Liver (tissue), 9 donors: ENCODE results near the gene DDX56. TPM values are rescaled to one million over a fixed set of nuclear protein-coding genes. Genes with fewer than 3 reads are reported as not detected.

Source experiments
- DNase-seq: peaks from one replicate; pipeline ENCODE4 v3.0.0-alpha.2; 2017; ENCODE audit warnings: low spot score
- H3K27ac ChIP-seq, 2 donors: one replicate each; pipeline ENCODE4 v1.7.0; 2013; ENCODE audit warnings: inconsistent platforms in 2 of 2, low read length in 2 of 2, control low read depth in 1 of 2, low read depth in 1 of 2, mild to moderate bottlenecking in 1 of 2
- H3K27me3 ChIP-seq, 4 donors: one replicate each; pipeline versions ENCODE4 v1.6.1 to v1.7.0; 2013; ENCODE audit warnings: low read length in 3 of 4, inconsistent platforms in 1 of 4, mild to moderate bottlenecking in 1 of 4, moderate library complexity in 1 of 4; ENCODE audit not compliant: control insufficient read depth in 4 of 4, insufficient read depth in 4 of 4
- H3K36me3 ChIP-seq, 4 donors: one replicate each; pipeline versions ENCODE4 v1.6.1 to v1.7.0; 2013; ENCODE audit warnings: low read length in 3 of 4, mild to moderate bottlenecking in 3 of 4, low read depth in 1 of 4, moderate library complexity in 1 of 4; ENCODE audit not compliant: control insufficient read depth in 4 of 4, insufficient read depth in 3 of 4
- H3K4me1 ChIP-seq, 4 donors: one replicate each; pipeline versions ENCODE4 v1.6.1 to v1.7.0; 2013; ENCODE audit warnings: low read length in 3 of 4, mild to moderate bottlenecking in 3 of 4, moderate library complexity in 1 of 4; ENCODE audit not compliant: control insufficient read depth in 4 of 4, insufficient read depth in 4 of 4
- H3K4me3 ChIP-seq, 3 donors: one replicate each; pipeline versions ENCODE4 v1.6.1 to v1.7.0; 2013; ENCODE audit warnings: low read length in 3 of 3, control low read depth in 1 of 3, low read depth in 1 of 3, mild to moderate bottlenecking in 1 of 3
- H3K9ac ChIP-seq, 2 donors: one replicate each; pipeline ENCODE4 v1.7.0; 2013; ENCODE audit warnings: low read length in 2 of 2, mild to moderate bottlenecking in 2 of 2, moderate library complexity in 2 of 2, control low read depth in 1 of 2, low read depth in 1 of 2
- H3K9me3 ChIP-seq, 4 donors: one replicate each; pipeline versions ENCODE4 v1.6.1 to v1.7.0; 2013; ENCODE audit warnings: low read length in 3 of 4; ENCODE audit not compliant: control insufficient read depth in 4 of 4
- EGR1 ChIP-seq, 2 donors: IDR thresholded peaks; 2 replicates each; pipeline ENCODE4 v1.6.1; 2016 to 2018; ENCODE audit warnings: antibody characterized with exemption in 2 of 2, low read depth in 2 of 2
- FOXA1 ChIP-seq: IDR thresholded peaks from 2 replicates; pipeline ENCODE4 v1.6.1; 2016; ENCODE audit warnings: antibody characterized with exemption
- FOXA2 ChIP-seq: IDR thresholded peaks from 2 replicates; pipeline ENCODE4 v1.6.1; 2016; ENCODE audit warnings: antibody characterized with exemption
- GABPA ChIP-seq, 2 donors: IDR thresholded peaks in 1 of 2; conservative IDR thresholded peaks in 1 of 2; 2 replicates each; pipeline ENCODE4 v1.6.1; 2016; ENCODE audit warnings: antibody characterized with exemption in 2 of 2, mild to moderate bottlenecking in 1 of 2, moderate library complexity in 1 of 2
- HNF4A ChIP-seq, 2 donors: conservative IDR thresholded peaks; 2 replicates each; pipeline ENCODE4 v1.6.1; 2016; ENCODE audit warnings: antibody characterized with exemption in 2 of 2, mild to moderate bottlenecking in 2 of 2
- JUND ChIP-seq, 2 donors: IDR thresholded peaks; 2 replicates each; pipeline ENCODE4 v1.6.1; 2016; ENCODE audit warnings: antibody characterized with exemption in 2 of 2
- NR2F2 ChIP-seq: IDR thresholded peaks from 2 replicates; pipeline ENCODE4 v1.6.1; 2016; ENCODE audit warnings: antibody characterized with exemption
- RAD21 ChIP-seq, 2 donors: IDR thresholded peaks; 2 replicates each; pipeline ENCODE4 v1.6.1; 2016; ENCODE audit warnings: antibody characterized with exemption in 2 of 2, mild to moderate bottlenecking in 2 of 2
- RXRA ChIP-seq, 2 donors: IDR thresholded peaks; 2 replicates each; pipeline ENCODE4 v1.6.1; 2017 to 2018; ENCODE audit warnings: antibody characterized with exemption in 2 of 2, mild to moderate bottlenecking in 1 of 2
- SP1 ChIP-seq: IDR thresholded peaks from 2 replicates; pipeline ENCODE4 v1.6.1; 2018; ENCODE audit warnings: antibody characterized with exemption, mild to moderate bottlenecking
- TAF1 ChIP-seq: conservative IDR thresholded peaks from 2 replicates; pipeline ENCODE4 v1.6.1; 2016; ENCODE audit warnings: antibody characterized with exemption, mild to moderate bottlenecking
- YY1 ChIP-seq: IDR thresholded peaks from 2 replicates; pipeline ENCODE4 v1.6.1; 2016; ENCODE audit warnings: antibody characterized with exemption, mild to moderate bottlenecking
- ZBTB33 ChIP-seq: IDR thresholded peaks from 2 replicates; pipeline ENCODE4 v1.6.1; 2016; ENCODE audit warnings: antibody characterized with exemption
- WGBS: extraction: QIAGEN DNeasy Blood & Tissue Kit; methylation state at CpG from one replicate; pipeline ENCODE4 v1.1.7; 2013; 5-methylcytosine and 5-hydroxymethylcytosine counted together
- polyA plus RNA-seq, 2 donors: library from polyadenylated mRNA; stranded (reverse) in 1 of 2; unstranded in 1 of 2; fragments of 200-250 nt in 1 of 2; fragments of >200 nt in 1 of 2; fragmentation: Nextera tagmentation in 1 of 2; extraction: Ambion mirVana in 1 of 2; gene quantifications; one replicate each; pipeline versions ENCODE4 v1.2.1 to v1.2.3, GENCODE V29; 2013 to 2015
- total RNA-seq, 2 donors: library from RNA; depleted of rRNA; stranded (reverse); fragments of >200 nt; gene quantifications; one replicate each; pipeline ENCODE4 v1.2.3, GENCODE V29; 2014
- TF ChIP-seq, protein P1 (sequence below): IDR thresholded peaks from 2 replicates; pipeline ENCODE4 v1.6.1; 2016; ENCODE audit warnings: antibody characterized with exemption, mild to moderate bottlenecking
- TF ChIP-seq, protein P2 (sequence below): fragments of 150-350 bp; IDR thresholded peaks from 2 replicates; pipeline ENCODE4 v1.5.1; 2017; ENCODE audit warnings: improper control_type of control experiment, low read depth, low read length; ENCODE audit not compliant: missing input control
- TF ChIP-seq, protein P3 (sequence below): IDR thresholded peaks from 2 replicates; pipeline ENCODE4 v1.6.1; 2016; ENCODE audit warnings: antibody characterized with exemption
- TF ChIP-seq, protein P4 (sequence below): IDR thresholded peaks from 2 replicates; pipeline ENCODE4 v1.6.1; 2016; ENCODE audit warnings: antibody characterized with exemption
- donor health status: healthy.
- donor health status: healthy.
- donor health status: healthy.
- donor health status: healthy.
- donor health status: healthy.

DDX56 gene
- total and polyA plus RNA-seq, 4 donors: 24.3 to 42.1 (median 31.9) TPM

DNA sequence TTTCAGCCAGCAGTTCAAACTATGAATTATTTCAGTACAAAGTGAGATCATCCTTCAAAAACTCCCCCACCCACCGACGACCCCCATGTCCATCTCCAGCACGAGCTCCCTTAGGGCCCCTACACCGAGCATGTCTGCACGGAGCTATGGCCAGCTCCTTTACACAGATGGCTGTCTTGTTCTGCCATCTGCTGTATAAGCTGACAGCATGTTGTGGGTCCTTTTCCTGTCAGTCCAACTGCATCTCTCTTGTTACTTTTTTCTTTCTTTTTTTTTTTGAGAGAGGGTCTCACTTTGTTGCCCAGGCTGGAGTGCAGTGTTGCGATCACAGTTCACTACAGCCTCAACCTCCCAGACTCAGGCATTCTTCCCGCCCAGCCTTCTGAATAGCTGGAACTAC lies 54.2 kb downstream of the DDX56 start:
- H3K36me3 ChIP-seq: peaks cover 9 to 57% (median 36%) of the 10 kb centered on the region in 4 donors
- no peaks in the 10 kb centered on the region for H3K9me3 ChIP-seq
- H3K27ac ChIP-seq: no peak overlapping the region
- WGBS: 84% methylated on average over 7 of the region's 7 CpGs
- no peaks in the 10 kb centered on the region for H3K27me3 ChIP-seq
- TF ChIP-seq ZBTB33 (no peak), HNF4A (conservative IDR thresholded peaks at IDR 0.05) (no peak)
- no peak overlapping the region for H3K9ac ChIP-seq
- H3K4me3 ChIP-seq: no peak overlapping the region
- no peak for DNase-seq
- no peaks in the 10 kb centered on the region for H3K4me1 ChIP-seq

- H3K9ac ChIP-seq: no peak overlapping the region
- H3K9me3 ChIP-seq: no peaks in the 10 kb centered on the region
- H3K4me3 ChIP-seq: no peak overlapping the region
- no peak for TF ChIP-seq YY1
- TF ChIP-seq NR2F2: no peak
- TF ChIP-seq SP1: no peak
- TF ChIP-seq HNF4A (conservative IDR thresholded peaks at IDR 0.05): no peak
- TF ChIP-seq FOXA1: no peak
- TF ChIP-seq FOXA2: no peak
- TF ChIP-seq TAF1: no peak
- no peak for TF ChIP-seq RAD21 (IDR thresholded peaks at IDR 0.05)
- TF ChIP-seq, protein P1, sequence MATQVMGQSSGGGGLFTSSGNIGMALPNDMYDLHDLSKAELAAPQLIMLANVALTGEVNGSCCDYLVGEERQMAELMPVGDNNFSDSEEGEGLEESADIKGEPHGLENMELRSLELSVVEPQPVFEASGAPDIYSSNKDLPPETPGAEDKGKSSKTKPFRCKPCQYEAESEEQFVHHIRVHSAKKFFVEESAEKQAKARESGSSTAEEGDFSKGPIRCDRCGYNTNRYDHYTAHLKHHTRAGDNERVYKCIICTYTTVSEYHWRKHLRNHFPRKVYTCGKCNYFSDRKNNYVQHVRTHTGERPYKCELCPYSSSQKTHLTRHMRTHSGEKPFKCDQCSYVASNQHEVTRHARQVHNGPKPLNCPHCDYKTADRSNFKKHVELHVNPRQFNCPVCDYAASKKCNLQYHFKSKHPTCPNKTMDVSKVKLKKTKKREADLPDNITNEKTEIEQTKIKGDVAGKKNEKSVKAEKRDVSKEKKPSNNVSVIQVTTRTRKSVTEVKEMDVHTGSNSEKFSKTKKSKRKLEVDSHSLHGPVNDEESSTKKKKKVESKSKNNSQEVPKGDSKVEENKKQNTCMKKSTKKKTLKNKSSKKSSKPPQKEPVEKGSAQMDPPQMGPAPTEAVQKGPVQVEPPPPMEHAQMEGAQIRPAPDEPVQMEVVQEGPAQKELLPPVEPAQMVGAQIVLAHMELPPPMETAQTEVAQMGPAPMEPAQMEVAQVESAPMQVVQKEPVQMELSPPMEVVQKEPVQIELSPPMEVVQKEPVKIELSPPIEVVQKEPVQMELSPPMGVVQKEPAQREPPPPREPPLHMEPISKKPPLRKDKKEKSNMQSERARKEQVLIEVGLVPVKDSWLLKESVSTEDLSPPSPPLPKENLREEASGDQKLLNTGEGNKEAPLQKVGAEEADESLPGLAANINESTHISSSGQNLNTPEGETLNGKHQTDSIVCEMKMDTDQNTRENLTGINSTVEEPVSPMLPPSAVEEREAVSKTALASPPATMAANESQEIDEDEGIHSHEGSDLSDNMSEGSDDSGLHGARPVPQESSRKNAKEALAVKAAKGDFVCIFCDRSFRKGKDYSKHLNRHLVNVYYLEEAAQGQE: no peak
- no peak overlapping the region for H3K27ac ChIP-seq
- no peak for DNase-seq
- no peaks in the 10 kb centered on the region for H3K4me1 ChIP-seq
- H3K36me3 ChIP-seq: peaks cover 8 to 58% (median 37%) of the 10 kb centered on the region in 4 donors
- WGBS: 87% methylated on average over 3 of the region's 3 CpGs
- no peaks in the 10 kb centered on the region for H3K27me3 ChIP-seq
Observed at GRCh38 chr7:44518761-44519160, 54.9 kb downstream of the DDX56 start.

GRCh38 chr7:44517175-44517574 lies 56.5 kb downstream of the DDX56 start:
- H3K27me3 ChIP-seq: no peaks in the 10 kb centered on the region
- no peak overlapping the region for H3K9ac ChIP-seq
- H3K36me3 ChIP-seq: peaks cover 9 to 57% (median 42%) of the 10 kb centered on the region in 4 donors
- DNase-seq: no peak
- WGBS: 56% methylated on average over 8 of the region's 8 CpGs
- no peaks in the 10 kb centered on the region for H3K4me1 ChIP-seq
- no peaks in the 10 kb centered on the region for H3K9me3 ChIP-seq
- no peak overlapping the region for H3K4me3 ChIP-seq
- H3K27ac ChIP-seq: no peak overlapping the region
- TF ChIP-seq JUND (IDR thresholded peaks at IDR 0.05) (no peak), RXRA (IDR thresholded peaks at IDR 0.05) (peak; percentile 55 to 89), FOXA2 (no peak), RAD21 (IDR thresholded peaks at IDR 0.05) (peak in 1 of 2 donors; percentile 38), EGR1 (IDR thresholded peaks at IDR 0.05; ENCODE audit: low read depth in 2 of 2) (no peak), YY1 (peak; percentile 23), FOXA1 (no peak), GABPA (IDR thresholded peaks at IDR 0.05 in 1 of 2, conservative IDR thresholded peaks at IDR 0.05 in 1 of 2) (no peak), SP1 (peak; percentile 63), HNF4A (conservative IDR thresholded peaks at IDR 0.05) (peak; percentile 50 to 66)
- TF ChIP-seq, protein P1: no peak
- TF ChIP-seq, protein P2, sequence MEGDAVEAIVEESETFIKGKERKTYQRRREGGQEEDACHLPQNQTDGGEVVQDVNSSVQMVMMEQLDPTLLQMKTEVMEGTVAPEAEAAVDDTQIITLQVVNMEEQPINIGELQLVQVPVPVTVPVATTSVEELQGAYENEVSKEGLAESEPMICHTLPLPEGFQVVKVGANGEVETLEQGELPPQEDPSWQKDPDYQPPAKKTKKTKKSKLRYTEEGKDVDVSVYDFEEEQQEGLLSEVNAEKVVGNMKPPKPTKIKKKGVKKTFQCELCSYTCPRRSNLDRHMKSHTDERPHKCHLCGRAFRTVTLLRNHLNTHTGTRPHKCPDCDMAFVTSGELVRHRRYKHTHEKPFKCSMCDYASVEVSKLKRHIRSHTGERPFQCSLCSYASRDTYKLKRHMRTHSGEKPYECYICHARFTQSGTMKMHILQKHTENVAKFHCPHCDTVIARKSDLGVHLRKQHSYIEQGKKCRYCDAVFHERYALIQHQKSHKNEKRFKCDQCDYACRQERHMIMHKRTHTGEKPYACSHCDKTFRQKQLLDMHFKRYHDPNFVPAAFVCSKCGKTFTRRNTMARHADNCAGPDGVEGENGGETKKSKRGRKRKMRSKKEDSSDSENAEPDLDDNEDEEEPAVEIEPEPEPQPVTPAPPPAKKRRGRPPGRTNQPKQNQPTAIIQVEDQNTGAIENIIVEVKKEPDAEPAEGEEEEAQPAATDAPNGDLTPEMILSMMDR: no peak
- TF ChIP-seq, protein P3, sequence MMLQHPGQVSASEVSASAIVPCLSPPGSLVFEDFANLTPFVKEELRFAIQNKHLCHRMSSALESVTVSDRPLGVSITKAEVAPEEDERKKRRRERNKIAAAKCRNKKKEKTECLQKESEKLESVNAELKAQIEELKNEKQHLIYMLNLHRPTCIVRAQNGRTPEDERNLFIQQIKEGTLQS: no peak
- TF ChIP-seq, protein P4, sequence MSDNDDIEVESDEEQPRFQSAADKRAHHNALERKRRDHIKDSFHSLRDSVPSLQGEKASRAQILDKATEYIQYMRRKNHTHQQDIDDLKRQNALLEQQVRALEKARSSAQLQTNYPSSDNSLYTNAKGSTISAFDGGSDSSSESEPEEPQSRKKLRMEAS: no peak
